ENCODE results near the gene P4HA2. TPM values are rescaled to one million over a fixed set of nuclear protein-coding genes. Genes with fewer than 3 reads are reported as not detected.
A peak's percentile ranks its signal among the peaks of the same experiment; 100 is the strongest.

P4HA2 gene
- 10 to 100 TPM; 32.3 to 57.9 TPM for total RNA-seq

DNA sequence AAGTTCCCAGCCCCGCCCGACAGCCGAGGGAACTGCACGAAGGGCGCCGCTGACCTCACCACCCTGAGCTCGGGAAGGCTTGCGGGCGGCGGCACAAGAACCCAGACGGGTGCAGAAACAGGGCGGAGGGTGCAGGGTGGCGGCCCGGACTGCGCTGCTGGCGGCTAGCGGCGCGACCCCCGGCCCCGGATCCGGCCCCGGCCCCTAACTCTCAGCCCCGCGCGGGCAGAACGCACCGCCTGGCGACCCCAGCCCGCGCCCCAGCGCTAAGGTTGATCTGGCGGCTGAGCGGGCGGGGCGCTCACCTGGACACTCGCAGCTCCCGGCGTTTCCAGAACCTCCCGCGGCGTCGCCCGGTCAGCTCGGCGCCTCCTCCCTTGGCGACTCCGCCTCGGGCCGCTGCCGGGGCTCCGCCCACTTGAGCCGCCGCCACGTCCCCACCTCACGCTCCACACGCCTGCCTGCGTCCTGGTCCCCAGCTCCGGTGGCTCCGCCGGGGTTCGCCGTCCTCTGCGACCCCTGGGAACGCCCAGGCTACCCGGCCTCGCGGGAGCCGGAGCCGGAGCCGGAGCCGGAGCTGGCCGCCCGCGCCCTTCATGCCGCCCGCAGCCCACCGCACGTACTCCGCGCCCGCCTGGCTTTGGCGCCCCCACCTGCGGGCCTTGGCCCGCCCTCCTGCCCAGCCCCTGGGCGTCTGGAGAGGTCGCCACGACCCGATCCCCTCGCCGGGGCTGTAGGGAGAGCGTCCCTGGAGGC is at the start of gene P4HA2:
TSS of gene P4HA2 (minus strand) at position 369 of the 756 bp plus-strand sequence. CDS start 9,227 bp downstream, outside the sequence.
- intact Hi-C loops (cut with DNase I): no loop called here
- Histone ChIP-seq H3K27me3 (no peaks in the 10 kb centered on the region), H3K4me1 (peaks cover 48% of the 10 kb centered on the region), H3K9me3 (no peaks in the 10 kb centered on the region), H3K4me3 (peak within 1 kb of the TSS; percentile 25 to 30), H3K27ac (peak within 1 kb of the TSS; percentile 97 to 99 (median 98)), H3K36me3 (replicated peaks in 1 of 2; ENCODE audit: insufficient read depth in 1 of 2, low read depth in 2 of 2) (no peaks in the 10 kb centered on the region)
- 1% methylated on average over 87 of the region's 92 CpGs; no CpG with 5 or more reads in 1 of the 2 donors for WGBS, 2 donors
- DNase-seq: peak; percentile 91 to 94 (median 93)
- TF ChIP-seq POLR2A (IDR thresholded peaks at IDR 0.05): peak; percentile 95 to 99 (median 96)
- TF ChIP-seq, protein P1, sequence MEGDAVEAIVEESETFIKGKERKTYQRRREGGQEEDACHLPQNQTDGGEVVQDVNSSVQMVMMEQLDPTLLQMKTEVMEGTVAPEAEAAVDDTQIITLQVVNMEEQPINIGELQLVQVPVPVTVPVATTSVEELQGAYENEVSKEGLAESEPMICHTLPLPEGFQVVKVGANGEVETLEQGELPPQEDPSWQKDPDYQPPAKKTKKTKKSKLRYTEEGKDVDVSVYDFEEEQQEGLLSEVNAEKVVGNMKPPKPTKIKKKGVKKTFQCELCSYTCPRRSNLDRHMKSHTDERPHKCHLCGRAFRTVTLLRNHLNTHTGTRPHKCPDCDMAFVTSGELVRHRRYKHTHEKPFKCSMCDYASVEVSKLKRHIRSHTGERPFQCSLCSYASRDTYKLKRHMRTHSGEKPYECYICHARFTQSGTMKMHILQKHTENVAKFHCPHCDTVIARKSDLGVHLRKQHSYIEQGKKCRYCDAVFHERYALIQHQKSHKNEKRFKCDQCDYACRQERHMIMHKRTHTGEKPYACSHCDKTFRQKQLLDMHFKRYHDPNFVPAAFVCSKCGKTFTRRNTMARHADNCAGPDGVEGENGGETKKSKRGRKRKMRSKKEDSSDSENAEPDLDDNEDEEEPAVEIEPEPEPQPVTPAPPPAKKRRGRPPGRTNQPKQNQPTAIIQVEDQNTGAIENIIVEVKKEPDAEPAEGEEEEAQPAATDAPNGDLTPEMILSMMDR (IDR thresholded peaks at IDR 0.05): peak in 4 of 7 experiments; percentile 46 to 66 (median 54)
- peak; percentile 93 for ATAC-seq

DNA sequence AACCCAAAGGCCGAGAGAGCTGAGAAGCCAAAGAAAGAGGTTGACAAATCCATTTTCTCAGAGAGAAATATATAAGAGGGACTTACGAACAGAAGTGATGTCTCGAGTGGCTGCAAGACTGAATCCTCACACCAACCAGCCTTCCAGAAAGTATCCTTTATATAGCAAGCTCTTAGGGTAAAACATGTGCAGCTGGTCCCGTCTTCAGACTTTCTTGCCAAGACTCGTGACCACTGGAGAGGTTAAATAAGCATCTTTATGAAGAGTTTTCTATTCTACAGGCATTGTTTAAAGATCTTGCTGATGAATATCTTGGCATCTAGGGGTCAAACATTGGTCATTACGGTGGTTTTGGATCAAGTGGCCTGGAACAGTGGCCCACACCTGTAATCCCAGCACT is 49.6 kb upstream of the P4HA2 start:
- Histone ChIP-seq H3K4me1 (peaks cover 10% of the 10 kb centered on the region), H3K36me3 (replicated peaks in 1 of 2; ENCODE audit: insufficient read depth in 1 of 2, low read depth in 2 of 2) (no peaks in the 10 kb centered on the region), H3K27me3 (no peaks in the 10 kb centered on the region), H3K9me3 (no peaks in the 10 kb centered on the region), H3K27ac (no peak overlapping the region), H3K4me3 (no peak overlapping the region)
- intact Hi-C loops (cut with DNase I): no loop called here
- ATAC-seq: no peak
- no peak for DNase-seq
- 83 to 94% methylated on average over 6 of the region's 6 CpGs for WGBS, 2 donors
- TF ChIP-seq POLR2A (IDR thresholded peaks at IDR 0.05): no peak
- TF ChIP-seq, protein P1 (IDR thresholded peaks at IDR 0.05): no peak

DNA sequence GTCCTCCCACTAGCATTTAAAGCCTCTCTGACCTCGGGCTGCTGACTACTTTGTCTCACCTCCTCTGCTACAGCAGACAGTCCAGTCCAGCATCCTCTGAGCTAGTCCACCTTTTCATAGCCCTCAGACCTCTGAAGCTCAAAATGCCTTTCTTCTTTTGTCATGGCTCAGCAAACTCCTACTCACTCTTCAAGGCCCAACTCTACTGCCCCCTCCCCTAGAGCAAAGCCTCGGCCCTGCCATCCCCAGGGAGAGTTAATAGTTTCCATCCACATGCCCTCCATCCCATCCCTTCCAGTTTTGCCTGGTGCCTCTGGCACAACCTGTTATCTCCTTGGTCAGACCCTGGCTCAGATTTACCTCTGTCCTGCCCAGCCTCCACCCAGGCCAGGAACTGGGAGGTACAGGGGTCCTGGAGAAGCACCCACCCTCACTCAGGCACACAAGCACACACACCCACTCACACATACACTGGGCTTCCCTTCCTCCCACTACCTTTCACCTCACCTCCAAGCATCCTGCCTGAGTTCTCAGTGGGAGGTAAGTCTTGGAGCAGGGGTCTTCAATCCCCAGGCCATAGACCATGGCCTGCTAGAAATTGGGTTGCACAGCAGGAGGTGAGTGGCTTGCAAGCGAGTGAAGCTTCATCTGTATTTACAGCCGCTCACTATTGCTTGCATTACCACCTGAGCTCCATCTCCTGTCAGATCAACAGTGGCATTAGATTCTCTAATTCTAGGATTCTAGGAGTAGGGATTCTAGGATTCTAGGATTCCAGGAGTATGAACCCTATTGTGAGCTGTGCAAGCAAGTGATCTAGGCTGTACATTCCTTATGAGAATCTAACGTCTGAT is 47.9 kb upstream of the P4HA2 start:
- Histone ChIP-seq H3K4me3 (no peak overlapping the region), H3K27ac (no peak overlapping the region), H3K36me3 (replicated peaks in 1 of 2; ENCODE audit: insufficient read depth in 1 of 2, low read depth in 2 of 2) (no peaks in the 10 kb centered on the region), H3K9me3 (no peaks in the 10 kb centered on the region), H3K4me1 (peaks cover 10% of the 10 kb centered on the region), H3K27me3 (no peaks in the 10 kb centered on the region)
- intact Hi-C loops (cut with DNase I): no loop called here
- ATAC-seq (no peak), DNase-seq (no peak)
- WGBS, 2 donors: 76 to 78% methylated on average over 5 of the region's 5 CpGs
- no peak for TF ChIP-seq POLR2A (IDR thresholded peaks at IDR 0.05)
- TF ChIP-seq, protein P1 (IDR thresholded peaks at IDR 0.05): no peak

DNA sequence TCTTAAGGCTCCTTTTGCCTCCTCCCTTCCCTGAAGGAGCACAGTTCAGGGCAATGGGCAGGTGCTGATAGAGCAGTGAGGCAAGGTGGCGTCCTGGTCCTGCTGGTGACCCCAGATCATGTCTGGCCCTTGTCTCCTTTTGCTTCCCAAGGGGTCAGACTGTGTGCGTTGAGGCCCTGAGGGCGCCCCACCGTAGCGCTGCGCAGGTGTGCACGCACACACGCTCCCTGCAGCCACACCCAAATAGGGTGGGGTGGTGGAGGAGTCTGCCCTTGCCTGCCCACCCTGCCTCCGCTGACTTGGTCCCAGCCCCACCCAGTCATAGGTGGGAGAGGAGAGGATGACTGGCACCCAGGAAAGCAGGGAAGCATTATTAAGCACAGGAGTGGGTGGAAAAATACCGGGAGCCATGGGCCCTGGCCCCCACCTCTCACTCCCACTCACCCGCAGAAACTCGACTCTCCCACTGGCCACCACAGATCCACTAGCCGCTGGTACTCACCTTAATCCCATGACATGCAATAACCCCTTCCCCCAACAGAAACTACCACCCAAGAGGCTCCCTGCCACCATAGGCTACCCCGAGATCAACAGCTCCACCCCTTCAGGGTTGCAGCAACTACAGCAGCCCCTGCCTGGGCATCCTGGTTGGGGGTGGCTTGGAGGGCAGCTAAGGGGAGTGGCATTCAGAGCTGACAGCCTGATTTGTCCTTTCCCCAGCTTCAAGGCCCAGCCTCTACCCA is 46.6 kb upstream of the P4HA2 start:
- Histone ChIP-seq H3K4me3 (no peak overlapping the region), H3K27ac (no peak overlapping the region), H3K4me1 (peaks cover 10% of the 10 kb centered on the region), H3K36me3 (replicated peaks in 1 of 2; ENCODE audit: insufficient read depth in 1 of 2, low read depth in 2 of 2) (no peaks in the 10 kb centered on the region), H3K27me3 (no peaks in the 10 kb centered on the region), H3K9me3 (no peaks in the 10 kb centered on the region)
- no peak for TF ChIP-seq POLR2A (IDR thresholded peaks at IDR 0.05)
- TF ChIP-seq, protein P1 (IDR thresholded peaks at IDR 0.05): no peak
- intact Hi-C loops (cut with DNase I): no loop called here
- 85 to 87% methylated on average over 12 to 14 of the region's 14 CpGs for WGBS, 2 donors
- DNase-seq: no peak
- ATAC-seq: no peak

All from body of pancreas (tissue), 4 donors.